Measurements from ENCODE around the gene EIPR1.

EIPR1 gene

GRCh38 chr2:3175568-3175955 is 202.1 kb downstream of the EIPR1 start:
- no peak overlapping the region for H3K4me3 Mint-ChIP-seq
- H3K9me3 Mint-ChIP-seq, result peaks cover 4% of the 10 kb centered on the region
- peaks cover 18% of the 10 kb centered on the region for H3K36me3 Mint-ChIP-seq (ENCODE audit: low read depth)
- no peak overlapping the region for H3K27ac Mint-ChIP-seq
- peaks cover 5% of the 10 kb centered on the region for H3K4me1 Mint-ChIP-seq
- peaks cover 7% of the 10 kb centered on the region for H3K27me3 Mint-ChIP-seq (ENCODE audit: low read depth)
- TF ChIP-seq CTCF (IDR thresholded peaks at IDR 0.05; ENCODE audit: unreplicated experiment in 3 of 3), result no peak

GRCh38 chr2:3174626-3175567 is 202.7 kb downstream of the EIPR1 start:
- H3K4me1 Mint-ChIP-seq, result peaks cover 5% of the 10 kb centered on the region
- H3K27me3 Mint-ChIP-seq (ENCODE audit: low read depth), result peaks cover 7% of the 10 kb centered on the region
- peaks cover 14% of the 10 kb centered on the region for H3K36me3 Mint-ChIP-seq (ENCODE audit: low read depth)
- no peak for TF ChIP-seq CTCF (IDR thresholded peaks at IDR 0.05; ENCODE audit: unreplicated experiment in 3 of 3)
- H3K4me3 Mint-ChIP-seq, result no peak overlapping the region
- H3K27ac Mint-ChIP-seq, result no peak overlapping the region
- no peaks in the 10 kb centered on the region for H3K9me3 Mint-ChIP-seq

GRCh38 chr2:3173031-3173430 is 204.6 kb downstream of the EIPR1 start:
- H3K9me3 Mint-ChIP-seq, result no peaks in the 10 kb centered on the region

GRCh38 chr2:3172265-3172935 is 205.2 kb downstream of the EIPR1 start:
- H3K4me1 Mint-ChIP-seq, result peaks cover 20% of the 10 kb centered on the region
- peaks cover 8% of the 10 kb centered on the region for H3K27me3 Mint-ChIP-seq (ENCODE audit: low read depth)
- H3K9me3 Mint-ChIP-seq, result no peaks in the 10 kb centered on the region
- H3K4me3 Mint-ChIP-seq, result no peak overlapping the region
- peaks cover 10% of the 10 kb centered on the region for H3K36me3 Mint-ChIP-seq (ENCODE audit: low read depth)
- H3K27ac Mint-ChIP-seq, result no peak overlapping the region
- no peak for TF ChIP-seq CTCF (IDR thresholded peaks at IDR 0.05; ENCODE audit: unreplicated experiment in 3 of 3)

More at GRCh38 chr2:3173031-3173430, 204.6 kb downstream of the EIPR1 start:
- Mint-ChIP-seq H3K4me1 (peaks cover 20% of the 10 kb centered on the region), H3K27me3 (ENCODE audit: low read depth) (peaks cover 13% of the 10 kb centered on the region), H3K4me3 (no peak overlapping the region), H3K27ac (no peak overlapping the region), H3K36me3 (ENCODE audit: low read depth) (peaks cover 14% of the 10 kb centered on the region)
- TF ChIP-seq CTCF (IDR thresholded peaks at IDR 0.05; ENCODE audit: unreplicated experiment in 3 of 3), result no peak

GRCh38 chr2:3171564-3172264 is 205.9 kb downstream of the EIPR1 start:
- peaks cover 20% of the 10 kb centered on the region for H3K4me1 Mint-ChIP-seq
- H3K36me3 Mint-ChIP-seq (ENCODE audit: low read depth), result peaks cover 10% of the 10 kb centered on the region
- no peak overlapping the region for H3K4me3 Mint-ChIP-seq
- peaks cover 8% of the 10 kb centered on the region for H3K27me3 Mint-ChIP-seq (ENCODE audit: low read depth)
- H3K27ac Mint-ChIP-seq, result no peak overlapping the region
- no peaks in the 10 kb centered on the region for H3K9me3 Mint-ChIP-seq
- no peak for TF ChIP-seq CTCF (IDR thresholded peaks at IDR 0.05; ENCODE audit: unreplicated experiment in 3 of 3)
